ENCODE measurements around the gene TLR2. TPM values are rescaled to one million over a fixed set of nuclear protein-coding genes. Genes with fewer than 3 reads are reported as not detected.

TLR2 gene
- total and polyA plus RNA-seq, 4 donors: 27.5 to 190 (median 140) TPM

- no peak for TF ChIP-seq CTCF (IDR thresholded peaks at IDR 0.05; ENCODE audit: control extremely low read depth, extremely low read depth)
- DNase-seq (no peak), ATAC-seq (ENCODE audit: insufficient read depth, low FRiP score) (no peak)
- Histone ChIP-seq H3K4me1 (ENCODE audit: control insufficient read depth in 5 of 5, insufficient read depth in 5 of 5, low read length in 5 of 5) (peaks cover 0 to 7% (median 0%) of the 10 kb centered on the region in 5 donors), H3K27ac (ENCODE audit: low read depth in 1 of 2, low read length in 1 of 2) (no peak overlapping the region), H3K9me3 (ENCODE audit: control insufficient read depth in 4 of 4, insufficient read depth in 3 of 4, low read length in 3 of 4) (peaks cover 0 to 3% (median 0%) of the 10 kb centered on the region in 4 donors), H3K27me3 (ENCODE audit: control insufficient read depth in 3 of 3, insufficient read depth in 3 of 3, low read length in 2 of 3) (no peaks in the 10 kb centered on the region), H3K36me3 (ENCODE audit: control insufficient read depth in 4 of 4, insufficient read depth in 4 of 4, low read length in 4 of 4) (no peaks in the 10 kb centered on the region), H3K9ac (ENCODE audit: insufficient read depth in 1 of 2, low read length in 2 of 2) (no peak overlapping the region), H3K4me3 (no peak overlapping the region)
- whole genome bisulfite sequencing, 2 donors: 61 to 65% methylated on average over 6 of the region's 6 CpGs
These were observed 34.5 kb upstream of the TLR2 start for GRCh38 chr4:153649572-153649991.

DNA sequence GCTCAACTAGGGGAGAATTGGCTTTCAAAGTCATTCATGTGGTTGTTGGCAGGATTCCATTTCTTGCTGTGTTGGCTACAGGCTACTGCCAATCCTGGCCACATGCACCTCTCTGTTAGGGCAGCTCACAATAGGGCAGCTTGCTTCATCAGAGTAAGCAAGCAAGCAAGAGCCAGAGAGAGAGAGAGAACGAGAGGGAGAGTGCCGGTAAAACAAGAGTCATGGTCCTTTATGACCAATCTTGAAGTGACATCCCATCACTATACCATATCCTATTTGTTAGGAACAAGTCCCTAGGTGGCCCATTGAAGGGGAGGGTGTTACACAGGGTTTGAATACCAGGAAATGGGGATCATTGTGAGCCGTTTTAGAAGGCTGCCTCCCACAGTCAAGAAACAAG is 33.0 kb upstream of the TLR2 start:
- Histone ChIP-seq H3K4me1 (ENCODE audit: control insufficient read depth in 5 of 5, insufficient read depth in 5 of 5, low read length in 5 of 5) (peaks cover 0 to 10% (median 0%) of the 10 kb centered on the region in 5 donors), H3K9me3 (ENCODE audit: control insufficient read depth in 4 of 4, insufficient read depth in 3 of 4, low read length in 3 of 4) (peaks cover 0 to 2% (median 0%) of the 10 kb centered on the region in 4 donors), H3K36me3 (ENCODE audit: control insufficient read depth in 4 of 4, insufficient read depth in 4 of 4, low read length in 4 of 4) (no peaks in the 10 kb centered on the region), H3K27me3 (ENCODE audit: control insufficient read depth in 3 of 3, insufficient read depth in 3 of 3, low read length in 2 of 3) (no peaks in the 10 kb centered on the region), H3K4me3 (no peak overlapping the region), H3K9ac (ENCODE audit: insufficient read depth in 1 of 2, low read length in 2 of 2) (no peak overlapping the region), H3K27ac (ENCODE audit: low read depth in 1 of 2, low read length in 1 of 2) (peak overlapping the region in 1 of 2 donors; percentile 73)
- DNase-seq (no peak), ATAC-seq (ENCODE audit: insufficient read depth, low FRiP score) (no peak)
- TF ChIP-seq CTCF (IDR thresholded peaks at IDR 0.05; ENCODE audit: control extremely low read depth, extremely low read depth): no peak
- 33 to 57% methylated on average over 3 of the region's 3 CpGs for WGBS, 2 donors

- WGBS, 2 donors: 16 to 30% methylated on average over 5 of the region's 5 CpGs
These were observed 32.5 kb upstream of the TLR2 start for GRCh38 chr4:153651587-153651986.

More at GRCh38 chr4:153651587-153651986, 32.5 kb upstream of the TLR2 start:
- no peak for TF ChIP-seq CTCF (IDR thresholded peaks at IDR 0.05; ENCODE audit: control extremely low read depth, extremely low read depth)
- Histone ChIP-seq H3K4me3 (no peak overlapping the region), H3K4me1 (ENCODE audit: control insufficient read depth in 5 of 5, insufficient read depth in 5 of 5, low read length in 5 of 5) (peaks cover 0 to 10% (median 0%) of the 10 kb centered on the region in 5 donors), H3K27me3 (ENCODE audit: control insufficient read depth in 3 of 3, insufficient read depth in 3 of 3, low read length in 2 of 3) (no peaks in the 10 kb centered on the region), H3K9me3 (ENCODE audit: control insufficient read depth in 4 of 4, insufficient read depth in 3 of 4, low read length in 3 of 4) (peaks cover 0 to 2% (median 0%) of the 10 kb centered on the region in 4 donors), H3K9ac (ENCODE audit: insufficient read depth in 1 of 2, low read length in 2 of 2) (no peak overlapping the region), H3K36me3 (ENCODE audit: control insufficient read depth in 4 of 4, insufficient read depth in 4 of 4, low read length in 4 of 4) (no peaks in the 10 kb centered on the region), H3K27ac (ENCODE audit: low read depth in 1 of 2, low read length in 1 of 2) (peak overlapping the region in 1 of 2 donors; percentile 93)
- ATAC-seq (ENCODE audit: insufficient read depth, low FRiP score) (peak; percentile 56), DNase-seq (peak in 1 of 3 donors; percentile 27)

Measured in lung (tissue), 12 donors.